PC-3 (cell line): ENCODE measurements around the gene SNX19. TPM values are rescaled to one million over a fixed set of nuclear protein-coding genes. Genes with fewer than 3 reads are reported as not detected.
A peak's percentile ranks its signal among the peaks of the same experiment; 100 is the strongest.

Experiments
- ATAC-seq: fragments of 200-7000 bp; cut with Tn5 transposase; 2 replicates; pipeline ENCODE4 v1.9.1; 2020; ENCODE audit warnings: mild to moderate bottlenecking, moderate library complexity
- BruUV-seq: library from RNA; stranded (reverse); fragments of 400-500 nt; replicated peaks from 2 replicates; lab custom pipeline; 2021; lab: Mats Ljungman, UMichigan
- CTCF ChIA-PET: fragments of 300-600 bp; sonication (Branson Sonifier 250); formaldehyde crosslinking; loops from one replicate; lab custom pipeline; 2022; ENCODE audit warnings: antibody characterized with exemption; lab: Charles Lee
- POLR2A ChIA-PET: fragments of 300-600 bp; sonication (Branson Sonifier 250); formaldehyde crosslinking; loops from one replicate; lab custom pipeline; 2022; ENCODE audit warnings: antibody characterized with exemption; ENCODE audit not compliant: unreplicated experiment; lab: Charles Lee
- DNase-seq: peaks from one replicate; pipeline ENCODE4 v3.0.0-alpha.2; 2015
- H2AFZ ChIP-seq: fragments of 300-600 bp; sonication (generic); 2 replicates; pipeline ENCODE4 v1.6.0; 2016; ENCODE audit warnings: antibody characterized with exemption, low read length
- H3F3A ChIP-seq: fragments of 300-600 bp; sonication (generic); one replicate; pipeline ENCODE4 v1.6.0; 2017; ENCODE audit warnings: antibody characterized with exemption, low read length, control low read depth, mild to moderate bottlenecking; ENCODE audit not compliant: unreplicated experiment
- H3K27ac ChIP-seq: fragments of 300-600 bp; sonication (generic); 2 replicates; pipeline ENCODE4 v1.5.1; 2016; ENCODE audit warnings: mild to moderate bottlenecking, low read length
- H3K27me3 ChIP-seq: fragments of 300-600 bp; sonication (generic); 2 replicates; pipeline ENCODE4 v1.6.1; 2016; ENCODE audit warnings: low read length, mixed read lengths
- H3K36me3 ChIP-seq: fragments of 300-600 bp; sonication (generic); 2 replicates; pipeline ENCODE4 v1.6.1; 2016; ENCODE audit warnings: low read depth, mixed run types, low read length, mixed read lengths
- H3K4me1 ChIP-seq: fragments of 300-600 bp; sonication (generic); 2 replicates; pipeline ENCODE4 v1.5.1; 2016; ENCODE audit warnings: low read length; ENCODE audit not compliant: insufficient read depth
- H3K4me2 ChIP-seq: fragments of 300-600 bp; sonication (generic); 2 replicates; pipeline ENCODE4 v1.6.0; 2016; ENCODE audit warnings: low read length
- H3K4me3 ChIP-seq: fragments of 300-600 bp; sonication (generic); 2 replicates; pipeline ENCODE4 v1.5.1; 2016; ENCODE audit warnings: mild to moderate bottlenecking, low read length, mixed read lengths
- H3K79me2 ChIP-seq: fragments of 300-600 bp; sonication (generic); 2 replicates; pipeline ENCODE4 v1.6.1; 2017; ENCODE audit warnings: low read length, mixed read lengths
- H3K9ac ChIP-seq: fragments of 300-600 bp; sonication (generic); 2 replicates; pipeline ENCODE4 v1.6.0; 2016; ENCODE audit warnings: mild to moderate bottlenecking, low read length
- H3K9me2 ChIP-seq: fragments of 300-600 bp; sonication (generic); replicated peaks from 2 replicates; pipeline ENCODE4 v1.6.1; 2016; ENCODE audit warnings: mixed run types, low read length, mixed read lengths
- H3K9me3 ChIP-seq: fragments of 300-600 bp; sonication (generic); 2 replicates; pipeline ENCODE4 v1.6.1; 2016; ENCODE audit warnings: low read length, mixed read lengths
- H4K20me1 ChIP-seq: fragments of 300-600 bp; sonication (generic); 2 replicates; pipeline ENCODE4 v1.6.1; 2016; ENCODE audit warnings: low read length, mixed read lengths
- EZH2 ChIP-seq: fragments of 300-600 bp; sonication (generic); IDR thresholded peaks from one replicate; pipeline ENCODE4 v1.6.1; 2017; ENCODE audit warnings: antibody characterized with exemption, mild to moderate bottlenecking, low read length; ENCODE audit not compliant: unreplicated experiment
- EZH2phosphoT487 ChIP-seq: fragments of 300-600 bp; sonication (generic); IDR thresholded peaks from 2 replicates; pipeline ENCODE4 v1.6.1; 2018; ENCODE audit warnings: mild to moderate bottlenecking, antibody characterized with exemption, low read length, borderline replicate concordance
- intact Hi-C: fragments of 100-400 bp; cut with micrococcal nuclease; formaldehyde crosslinking; loops from 2 replicates; pipeline ENCODE4 v1.9.0; 2023
- total RNA-seq: library from RNA; depleted of rRNA; stranded (reverse); fragments of >200 nt; gene quantifications from 2 replicates; pipeline ENCODE4 v1.2.3, GENCODE V29; 2014
- TF ChIP-seq, protein P1 (sequence below): fragments of 300-600 bp; sonication (generic); conservative IDR thresholded peaks from 2 replicates; pipeline ENCODE4 v1.5.1; 2017; ENCODE audit warnings: antibody characterized with exemption, low read depth, mild to moderate bottlenecking, low read length

SNX19 gene
- total RNA-seq, 1 experiment from 2014 or later = 66.4 TPM

- Histone ChIP-seq H3K79me2 (no peaks in the 10 kb centered on the region), H3F3A (peaks cover 15% of the 10 kb centered on the region), H3K4me1 (peaks cover 53% of the 10 kb centered on the region), H3K9me3 (no peaks in the 10 kb centered on the region), H3K4me2 (peak overlapping the region; percentile 82), H3K27me3 (no peaks in the 10 kb centered on the region), H2AFZ (no peak overlapping the region), H3K9ac (peak overlapping the region; percentile 90), H3K4me3 (peak overlapping the region; percentile 57), H4K20me1 (no peaks in the 10 kb centered on the region), H3K27ac (peak overlapping the region; percentile 97), H3K36me3 (no peaks in the 10 kb centered on the region), H3K9me2 (no peaks in the 10 kb centered on the region)
- ATAC-seq (peak; percentile 92), DNase-seq (peak; percentile 99)
- intact Hi-C loops = loop anchor here (5.0 kb wide), 2 partner anchors 45 to 210 kb away; no protein-coding TSS in a partner anchor
- BruUV-seq = no TSS peak
- CTCF ChIA-PET = no interaction called here
- TF ChIP-seq EZH2 (no peak), EZH2phosphoT487 (no peak)
- TF ChIP-seq, protein P1, sequence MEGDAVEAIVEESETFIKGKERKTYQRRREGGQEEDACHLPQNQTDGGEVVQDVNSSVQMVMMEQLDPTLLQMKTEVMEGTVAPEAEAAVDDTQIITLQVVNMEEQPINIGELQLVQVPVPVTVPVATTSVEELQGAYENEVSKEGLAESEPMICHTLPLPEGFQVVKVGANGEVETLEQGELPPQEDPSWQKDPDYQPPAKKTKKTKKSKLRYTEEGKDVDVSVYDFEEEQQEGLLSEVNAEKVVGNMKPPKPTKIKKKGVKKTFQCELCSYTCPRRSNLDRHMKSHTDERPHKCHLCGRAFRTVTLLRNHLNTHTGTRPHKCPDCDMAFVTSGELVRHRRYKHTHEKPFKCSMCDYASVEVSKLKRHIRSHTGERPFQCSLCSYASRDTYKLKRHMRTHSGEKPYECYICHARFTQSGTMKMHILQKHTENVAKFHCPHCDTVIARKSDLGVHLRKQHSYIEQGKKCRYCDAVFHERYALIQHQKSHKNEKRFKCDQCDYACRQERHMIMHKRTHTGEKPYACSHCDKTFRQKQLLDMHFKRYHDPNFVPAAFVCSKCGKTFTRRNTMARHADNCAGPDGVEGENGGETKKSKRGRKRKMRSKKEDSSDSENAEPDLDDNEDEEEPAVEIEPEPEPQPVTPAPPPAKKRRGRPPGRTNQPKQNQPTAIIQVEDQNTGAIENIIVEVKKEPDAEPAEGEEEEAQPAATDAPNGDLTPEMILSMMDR = no peak
- POLR2A ChIA-PET = interaction anchor here (0.7 kb wide), 2 partner anchors 511 to 716 kb away, joined by 3 to 4 read pairs; no protein-coding TSS in a partner anchor
These were observed 68.8 kb downstream of the SNX19 start for GRCh38 chr11:130847517-130847916.

- H3K27me3 ChIP-seq = no peaks in the 10 kb centered on the region
- DNase-seq (peak; percentile 80), ATAC-seq (peak; percentile 31)
- TF ChIP-seq EZH2 = no peak
- TF ChIP-seq, protein P1 = no peak
- TF ChIP-seq EZH2phosphoT487 = no peak
- peaks cover 15% of the 10 kb centered on the region for H3F3A ChIP-seq
- no TSS peak for BruUV-seq
- intact Hi-C loops = loop anchor here (5.0 kb wide), 2 partner anchors 44 to 209 kb away; no protein-coding TSS in a partner anchor
- CTCF ChIA-PET = no interaction called here
- no peaks in the 10 kb centered on the region for H3K9me2 ChIP-seq
- no peaks in the 10 kb centered on the region for H3K79me2 ChIP-seq
- peak overlapping the region; percentile 57 for H3K4me3 ChIP-seq
- peak overlapping the region; percentile 82 for H3K4me2 ChIP-seq
- peak overlapping the region; percentile 97 for H3K27ac ChIP-seq
- H3K9ac ChIP-seq = peak overlapping the region; percentile 90
- H4K20me1 ChIP-seq = no peaks in the 10 kb centered on the region
- no peaks in the 10 kb centered on the region for H3K9me3 ChIP-seq
- POLR2A ChIA-PET = no interaction called here
- no peak overlapping the region for H2AFZ ChIP-seq
- H3K36me3 ChIP-seq = no peaks in the 10 kb centered on the region
- peaks cover 53% of the 10 kb centered on the region for H3K4me1 ChIP-seq
These were observed 69.7 kb downstream of the SNX19 start for GRCh38 chr11:130846606-130847005.

DNA sequence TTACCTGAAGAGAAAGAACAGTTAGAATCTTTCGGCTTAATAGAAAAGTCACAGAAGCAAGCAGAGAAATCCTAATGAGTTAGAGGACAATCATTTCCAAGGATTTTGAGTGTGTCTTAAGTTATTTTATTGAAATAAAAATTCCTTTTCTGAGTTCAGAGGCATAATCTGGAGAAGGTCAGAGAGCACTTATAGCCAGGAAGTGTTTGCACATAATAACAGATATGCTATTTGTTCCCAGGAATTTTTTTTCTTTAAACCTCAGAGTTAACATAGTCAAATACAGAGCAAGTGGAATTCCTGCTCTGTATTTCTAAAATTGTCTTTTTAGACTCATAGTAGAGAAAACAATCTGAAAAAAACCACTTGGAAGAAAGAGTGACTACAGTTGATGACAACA is 74.3 kb downstream of the SNX19 start:
- DNase-seq (no peak), ATAC-seq (no peak)
- ChIA-PET POLR2A (no interaction called here), CTCF (no interaction called here)
- no peaks in the 10 kb centered on the region for H3K27me3 ChIP-seq
- no peak overlapping the region for H3K4me2 ChIP-seq
- no peaks in the 10 kb centered on the region for H3K79me2 ChIP-seq
- H3K9ac ChIP-seq = no peak overlapping the region
- H3K9me3 ChIP-seq = no peaks in the 10 kb centered on the region
- H3K4me1 ChIP-seq = peaks cover 17% of the 10 kb centered on the region
- H3K9me2 ChIP-seq = no peaks in the 10 kb centered on the region
- TF ChIP-seq EZH2phosphoT487 (no peak), EZH2 (no peak)
- TF ChIP-seq, protein P1 = no peak
- no peak overlapping the region for H3K4me3 ChIP-seq
- BruUV-seq = no TSS peak
- no peak overlapping the region for H2AFZ ChIP-seq
- H3K36me3 ChIP-seq = no peaks in the 10 kb centered on the region
- H4K20me1 ChIP-seq = no peaks in the 10 kb centered on the region
- intact Hi-C loops = no loop called here
- H3F3A ChIP-seq = peaks cover 7% of the 10 kb centered on the region
- H3K27ac ChIP-seq = no peak overlapping the region
